GM19455 (cell line): Measurements from ENCODE around the gene TWF2.

Source experiments
- ATAC-seq: cut with Tn5 transposase; IDR thresholded peaks from one replicate; pipeline ENCODE4 v1.9.1; 2021; ENCODE audit not compliant: unreplicated experiment

Gene TWF2

GRCh38 chr3:52259035-52259434 is 20.1 kb upstream of the TWF2 start:
- ATAC-seq, result no peak

GRCh38 chr3:52257911-52258310 is 19.0 kb upstream of the TWF2 start:
- no peak for ATAC-seq

GRCh38 chr3:52256622-52257021 is 17.7 kb upstream of the TWF2 start:
- no peak for ATAC-seq

GRCh38 chr3:52256159-52256558 is 17.2 kb upstream of the TWF2 start:
- ATAC-seq, result no peak

GRCh38 chr3:52254608-52255007 is 15.7 kb upstream of the TWF2 start:
- ATAC-seq, result no peak

GRCh38 chr3:52253314-52254304 is 14.7 kb upstream of the TWF2 start:
- peak; percentile 86 for ATAC-seq

- ATAC-seq, result no peak
These were observed 11.2 kb upstream of the TWF2 start for GRCh38 chr3:52250122-52250521.

- no peak for ATAC-seq
These were observed 10.7 kb upstream of the TWF2 start for GRCh38 chr3:52249683-52250082.

GRCh38 chr3:52248816-52249547 is 10.0 kb upstream of the TWF2 start:
- no peak for ATAC-seq

- no peak for ATAC-seq
These were observed 9.2 kb upstream of the TWF2 start for GRCh38 chr3:52248165-52248541.

GRCh38 chr3:52247409-52248164 is 8.6 kb upstream of the TWF2 start:
- no peak for ATAC-seq

GRCh38 chr3:52246728-52247408 is 7.9 kb upstream of the TWF2 start:
- ATAC-seq, result no peak

- ATAC-seq, result peak; percentile 4
These were observed 7.3 kb upstream of the TWF2 start for GRCh38 chr3:52246264-52246620.

GRCh38 chr3:52245322-52246263 is 6.6 kb upstream of the TWF2 start, which contains the start of gene PPM1M:
Gene PPM1M, plus strand, starts transcription at chr3:52245759. Its CDS starts 66 bp downstream, at chr3:52245825.
- ATAC-seq, result peak; percentile 36

- ATAC-seq, result no peak
These were observed 5.1 kb upstream of the TWF2 start for GRCh38 chr3:52243791-52244628.

- ATAC-seq, result no peak
These were observed 3.1 kb upstream of the TWF2 start for GRCh38 chr3:52242039-52242438.

GRCh38 chr3:52240886-52241370 is 2.0 kb upstream of the TWF2 start:
- ATAC-seq, result no peak

GRCh38 chr3:52240059-52240885 is 1.3 kb upstream of the TWF2 start:
- no peak for ATAC-seq
